GM12874 (cell line): ENCODE results near the gene LRP2.

Experiments used
- TF ChIP-seq, protein P1 (sequence below): IDR thresholded peaks from 2 replicates; pipeline ENCODE4 v1.5.1; 2011; ENCODE audit warnings: low read depth, mild to moderate bottlenecking, control low read depth, low read length, moderate library complexity; ENCODE audit not compliant: insufficient read depth

The LRP2 gene

DNA sequence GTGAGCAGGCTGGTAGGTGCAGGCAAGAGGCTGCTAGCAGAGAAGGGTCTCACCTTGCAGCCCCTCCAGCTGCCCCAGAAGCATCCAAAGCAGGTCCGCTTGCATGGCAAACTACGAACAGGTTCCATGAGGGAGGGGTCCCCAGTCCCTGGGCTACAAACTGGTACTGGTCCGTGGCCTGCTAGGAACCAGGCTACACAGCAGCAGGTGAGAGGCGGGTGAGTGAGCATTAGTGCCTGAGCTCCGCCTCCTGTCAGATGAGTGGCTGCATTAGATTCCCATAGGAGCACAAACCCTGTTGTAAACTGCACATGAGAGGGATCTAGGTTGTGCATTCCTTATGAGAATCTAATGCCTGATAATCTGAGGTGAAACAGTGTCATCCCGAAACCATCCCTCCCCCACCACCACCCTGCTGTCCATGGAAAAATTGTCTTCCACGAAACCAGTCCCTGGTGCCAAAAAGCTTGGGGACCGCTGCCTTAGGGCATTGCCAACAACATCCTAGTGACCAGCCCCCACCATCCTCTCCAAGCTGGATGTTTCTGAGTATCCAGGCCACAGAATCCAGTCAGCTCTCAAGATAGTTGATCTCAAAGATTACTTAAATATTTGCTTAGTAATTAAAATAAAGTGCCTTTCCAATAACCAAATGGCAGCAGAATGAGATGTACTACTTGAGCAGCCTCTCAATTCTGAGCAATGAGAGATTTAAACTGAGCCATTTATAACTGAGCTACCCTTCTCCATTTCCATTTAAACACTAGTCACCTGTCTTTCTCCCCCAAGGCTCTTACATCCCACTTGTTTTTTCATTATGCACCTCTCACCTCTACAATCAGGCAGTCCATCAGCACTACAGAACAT, 32.4 kb downstream of the LRP2 start:
- TF ChIP-seq, protein P1, sequence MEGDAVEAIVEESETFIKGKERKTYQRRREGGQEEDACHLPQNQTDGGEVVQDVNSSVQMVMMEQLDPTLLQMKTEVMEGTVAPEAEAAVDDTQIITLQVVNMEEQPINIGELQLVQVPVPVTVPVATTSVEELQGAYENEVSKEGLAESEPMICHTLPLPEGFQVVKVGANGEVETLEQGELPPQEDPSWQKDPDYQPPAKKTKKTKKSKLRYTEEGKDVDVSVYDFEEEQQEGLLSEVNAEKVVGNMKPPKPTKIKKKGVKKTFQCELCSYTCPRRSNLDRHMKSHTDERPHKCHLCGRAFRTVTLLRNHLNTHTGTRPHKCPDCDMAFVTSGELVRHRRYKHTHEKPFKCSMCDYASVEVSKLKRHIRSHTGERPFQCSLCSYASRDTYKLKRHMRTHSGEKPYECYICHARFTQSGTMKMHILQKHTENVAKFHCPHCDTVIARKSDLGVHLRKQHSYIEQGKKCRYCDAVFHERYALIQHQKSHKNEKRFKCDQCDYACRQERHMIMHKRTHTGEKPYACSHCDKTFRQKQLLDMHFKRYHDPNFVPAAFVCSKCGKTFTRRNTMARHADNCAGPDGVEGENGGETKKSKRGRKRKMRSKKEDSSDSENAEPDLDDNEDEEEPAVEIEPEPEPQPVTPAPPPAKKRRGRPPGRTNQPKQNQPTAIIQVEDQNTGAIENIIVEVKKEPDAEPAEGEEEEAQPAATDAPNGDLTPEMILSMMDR: no peak

DNA sequence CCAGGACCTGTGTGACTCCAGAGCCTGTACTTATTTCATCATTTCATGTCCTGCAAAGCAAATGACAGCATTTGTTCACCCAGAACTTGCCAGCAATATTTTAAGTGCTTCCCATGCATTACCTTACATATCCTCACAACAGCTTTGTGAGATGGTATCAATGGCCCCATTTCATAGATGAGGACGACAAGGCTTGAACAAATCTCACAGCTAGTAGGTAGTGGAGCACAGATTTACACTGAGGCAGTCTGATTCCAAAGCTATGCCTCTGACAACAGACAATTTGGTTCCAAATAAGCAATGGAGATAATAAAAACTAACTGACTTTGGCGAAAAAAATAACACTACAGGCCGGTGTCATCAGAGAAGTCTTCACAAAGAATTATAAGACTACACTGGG, 33.5 kb downstream of the LRP2 start:
- TF ChIP-seq, protein P1: no peak

DNA sequence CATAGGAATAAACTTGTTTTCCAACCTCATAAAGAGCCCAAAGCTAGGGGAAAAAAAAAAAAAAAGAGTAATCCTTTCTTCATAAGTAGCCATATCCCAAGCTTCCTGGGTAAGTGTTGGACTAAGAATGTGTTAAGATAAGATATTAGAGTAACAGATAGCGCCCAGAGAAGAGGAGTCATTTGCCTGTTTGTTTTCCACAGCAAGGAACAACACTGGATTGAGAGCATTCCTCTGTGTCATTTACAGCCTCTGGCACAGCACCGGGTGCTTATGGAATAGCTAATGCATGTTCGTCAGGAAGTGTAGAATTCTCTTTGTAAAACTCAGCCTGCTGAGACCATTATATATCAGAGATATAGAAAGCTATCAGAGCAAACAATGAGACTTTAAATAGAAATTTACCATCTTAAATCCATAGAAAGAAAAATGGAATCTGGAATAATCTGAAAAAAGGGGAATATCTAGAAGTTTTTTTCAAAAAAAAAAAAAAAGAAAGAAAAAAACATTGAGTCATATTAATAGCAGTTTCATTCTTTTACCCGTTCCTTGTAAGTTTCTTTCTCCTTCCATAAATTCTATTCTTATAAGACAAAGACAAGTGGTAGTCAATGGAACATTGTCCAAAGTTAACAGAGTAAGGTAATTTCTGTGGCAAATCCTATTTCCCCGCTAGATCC, 37.6 kb downstream of the LRP2 start:
- TF ChIP-seq, protein P1: no peak

DNA sequence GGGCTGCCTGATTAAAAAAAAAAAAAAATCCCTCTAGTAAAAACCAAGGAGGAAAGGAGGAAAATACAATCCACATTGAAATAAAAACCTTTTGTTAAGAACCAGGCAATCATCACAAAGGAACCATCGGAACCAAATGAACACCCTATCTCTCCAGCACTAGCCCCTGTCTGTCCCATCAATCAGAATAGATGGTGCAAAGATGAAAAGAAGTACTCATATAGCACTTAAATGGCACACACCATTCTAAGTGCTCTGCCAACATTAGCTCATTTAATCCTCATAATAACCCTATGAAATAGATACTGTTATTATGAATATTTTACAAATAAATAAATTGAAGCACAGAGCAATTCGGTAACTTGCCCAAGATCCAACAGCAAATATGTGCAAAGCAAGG, 38.5 kb downstream of the LRP2 start:
- TF ChIP-seq, protein P1: no peak

DNA sequence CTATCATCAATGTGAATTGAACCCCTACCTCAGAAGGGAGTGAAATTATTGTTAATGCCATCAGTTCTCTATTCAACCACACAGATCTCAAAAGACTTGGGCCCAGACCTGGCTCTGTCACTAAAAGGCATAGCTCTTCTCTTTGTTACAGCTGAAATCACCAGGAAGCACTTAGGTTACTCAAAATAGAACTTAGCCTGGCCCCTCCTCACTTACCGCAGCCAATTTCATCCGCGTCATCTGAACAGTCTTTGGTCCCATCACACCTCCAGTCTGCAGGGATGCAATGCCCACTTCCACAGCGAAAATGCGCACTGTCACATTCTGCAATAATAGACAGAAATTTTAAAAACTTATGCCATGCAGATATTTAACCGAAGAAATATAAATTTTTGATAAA, 41.8 kb downstream of the LRP2 start:
- TF ChIP-seq, protein P1: no peak

DNA sequence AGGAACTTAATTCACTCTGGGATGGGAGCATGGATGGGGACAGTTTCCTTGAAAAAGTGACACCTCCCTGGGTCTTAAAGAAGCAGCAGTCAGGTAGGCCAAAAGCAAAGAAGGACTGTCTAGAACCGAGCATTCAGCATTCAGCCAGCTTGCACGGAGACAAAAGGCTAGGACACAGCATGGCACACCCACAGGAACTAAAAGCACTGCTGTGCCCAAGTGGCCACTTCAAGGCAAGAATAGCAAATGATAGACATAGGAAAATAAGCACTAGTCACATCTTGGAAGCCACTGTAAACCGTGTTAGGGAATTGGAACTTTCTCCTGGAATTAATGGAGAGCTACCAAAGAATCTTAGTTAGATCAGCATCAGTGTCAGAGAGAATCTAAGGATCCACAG, 47.0 kb downstream of the LRP2 start:
- TF ChIP-seq, protein P1: no peak

DNA sequence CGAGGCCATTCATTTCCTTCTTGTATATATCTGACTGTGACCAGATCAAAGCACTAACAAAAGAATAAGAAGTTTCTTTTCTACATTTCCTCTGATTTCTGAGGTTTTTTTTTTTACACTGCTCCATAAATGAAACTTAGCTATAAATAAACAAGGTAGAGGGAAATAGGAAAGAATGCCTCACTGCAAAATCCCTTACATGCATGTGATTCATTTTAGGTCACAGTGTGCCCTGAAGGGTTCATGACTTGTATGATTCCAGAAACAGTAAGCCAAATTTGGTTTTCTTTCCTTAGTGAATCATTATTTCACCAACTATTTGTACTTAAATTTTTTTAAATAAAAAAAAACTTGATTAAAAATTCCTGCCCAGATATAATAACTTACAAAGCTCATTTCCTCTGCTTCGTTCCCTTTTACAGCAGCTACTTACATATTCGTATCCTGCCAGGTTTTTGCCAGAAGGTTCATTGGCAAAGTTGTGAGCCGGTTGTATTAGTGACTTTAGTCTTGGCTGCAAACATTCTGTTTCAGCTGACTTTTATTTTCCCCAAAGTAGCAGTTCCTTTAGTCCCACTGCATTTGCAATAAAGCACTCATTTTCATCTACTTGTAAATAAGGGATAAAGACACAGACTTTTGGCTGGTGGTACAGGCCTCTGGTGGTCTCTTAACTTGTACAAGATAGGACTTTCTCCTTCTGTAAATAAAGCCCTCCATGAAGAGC, 58.6 kb downstream of the LRP2 start:
- TF ChIP-seq, protein P1: no peak
